GM18505 (cell line): Measurements from ENCODE around the gene PPP2R5C.

Experiments used
- ATAC-seq: cut with Tn5 transposase; IDR thresholded peaks from one replicate; pipeline ENCODE4 v1.9.1; 2021; ENCODE audit not compliant: unreplicated experiment
- POLR2A ChIP-seq: IDR thresholded peaks from 4 replicates; pipeline ENCODE4 v1.6.1; 2011; ENCODE audit warnings: borderline replicate concordance; ENCODE audit not compliant: insufficient read depth, insufficient read length; ENCODE audit errors: extremely low read depth

Gene PPP2R5C

GRCh38 chr14:101813171-101813759 is 51.8 kb downstream of the PPP2R5C start:
- TF ChIP-seq POLR2A, result no peak
- no peak for ATAC-seq

- no peak for ATAC-seq
- TF ChIP-seq POLR2A, result no peak
Observed at GRCh38 chr14:101813833-101814232, 52.3 kb downstream of the PPP2R5C start.

- TF ChIP-seq POLR2A, result no peak
- ATAC-seq, result no peak
Observed at GRCh38 chr14:101814934-101815333, 53.4 kb downstream of the PPP2R5C start.

GRCh38 chr14:101815994-101816393 is 54.5 kb downstream of the PPP2R5C start:
- no peak for ATAC-seq
- TF ChIP-seq POLR2A, result no peak

GRCh38 chr14:101817501-101818001 is 56.0 kb downstream of the PPP2R5C start:
- TF ChIP-seq POLR2A, result no peak
- ATAC-seq, result no peak

- no peak for TF ChIP-seq POLR2A
- no peak for ATAC-seq
Observed at GRCh38 chr14:101819251-101819990, 57.9 kb downstream of the PPP2R5C start.

- TF ChIP-seq POLR2A, result no peak
- no peak for ATAC-seq
Observed at GRCh38 chr14:101820283-101820798, 58.8 kb downstream of the PPP2R5C start.

GRCh38 chr14:101821528-101821927 is 60.0 kb downstream of the PPP2R5C start:
- TF ChIP-seq POLR2A, result no peak
- no peak for ATAC-seq

- TF ChIP-seq POLR2A, result no peak
- no peak for ATAC-seq
Observed at GRCh38 chr14:101823066-101823465, 61.6 kb downstream of the PPP2R5C start.

GRCh38 chr14:101823511-101824120 is 62.1 kb downstream of the PPP2R5C start:
- ATAC-seq, result no peak
- peak; percentile 45 for TF ChIP-seq POLR2A

- no peak for TF ChIP-seq POLR2A
- ATAC-seq, result no peak
Observed at GRCh38 chr14:101824339-101824727, 62.8 kb downstream of the PPP2R5C start.

- no peak for TF ChIP-seq POLR2A
- ATAC-seq, result no peak
Observed at GRCh38 chr14:101825797-101826196, 64.3 kb downstream of the PPP2R5C start.

- TF ChIP-seq POLR2A, result no peak
- ATAC-seq, result no peak
Observed at GRCh38 chr14:101826351-101826750, 64.8 kb downstream of the PPP2R5C start.
